Measurements from ENCODE around the gene MAST4. TPM values are rescaled to one million over a fixed set of nuclear protein-coding genes. Genes with fewer than 3 reads are reported as not detected.

Gene MAST4
- total and polyA plus RNA-seq, 2 donors, result 17.0 to 18.8 TPM

DNA sequence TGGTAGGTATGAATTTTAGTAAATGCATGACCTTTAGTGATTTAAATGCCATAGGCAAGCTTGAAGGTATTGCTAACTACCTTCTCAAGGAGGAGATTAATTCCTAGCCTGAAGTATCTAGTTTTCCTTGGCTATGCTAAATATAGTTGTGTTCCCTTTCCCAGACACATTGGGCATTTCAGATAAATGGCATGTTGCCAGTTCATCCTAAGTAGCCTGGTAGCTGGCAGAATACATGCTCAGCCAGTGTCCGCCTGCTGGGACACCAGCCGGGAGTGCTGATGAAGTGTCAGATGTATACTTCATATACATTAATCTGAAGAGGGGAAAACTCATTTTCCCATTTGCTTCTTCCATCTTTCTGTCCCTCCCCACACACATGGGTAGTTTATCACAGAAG, 196.9 kb downstream of the MAST4 start:
- WGBS, result 99% methylated on average over 2 of the region's 2 CpGs

DNA sequence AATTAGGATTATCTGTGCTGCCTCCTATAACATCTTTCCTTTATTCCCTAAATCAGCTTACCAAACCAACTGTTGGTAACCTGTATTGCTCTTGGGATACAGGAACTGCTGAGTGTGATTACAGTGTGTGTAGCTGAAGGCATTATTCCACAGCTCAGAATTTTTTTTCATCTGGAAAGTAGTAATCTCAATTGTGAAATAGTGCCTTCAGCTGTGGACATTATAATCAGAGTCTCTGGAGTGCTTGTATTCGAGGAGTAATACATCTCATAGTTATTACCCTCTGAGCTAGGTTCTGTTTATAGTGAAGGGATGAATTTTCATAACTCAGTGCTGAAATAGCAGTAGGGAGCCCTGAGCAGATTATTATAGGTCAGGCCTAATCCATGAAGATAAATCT, 199.5 kb downstream of the MAST4 start:
- no peak overlapping the region for H3K4me3 ChIP-seq (ENCODE audit: low read length in 2 of 2)
- no peak overlapping the region for H3K27ac ChIP-seq (ENCODE audit: low read depth in 1 of 2, low read length in 1 of 2)
- no peaks in the 10 kb centered on the region for H3K36me3 ChIP-seq (ENCODE audit: control insufficient read depth in 2 of 2, insufficient read depth in 2 of 2, low read length in 1 of 2)
- DNase-seq (ENCODE audit: low read depth in 6 of 9, low spot score in 9 of 9), result no peak
- no peaks in the 10 kb centered on the region for H3K27me3 ChIP-seq (ENCODE audit: control insufficient read depth in 2 of 2, insufficient read depth in 1 of 2, low read length in 1 of 2)
- 93% methylated on average over 1 of the region's 1 CpG for WGBS
- H3K9me3 ChIP-seq (ENCODE audit: control insufficient read depth in 2 of 2, insufficient read depth in 1 of 2, low read length in 1 of 2), result no peaks in the 10 kb centered on the region
- H3K4me1 ChIP-seq (ENCODE audit: control insufficient read depth in 2 of 2, insufficient read depth in 2 of 2, low read length in 2 of 2), result no peaks in the 10 kb centered on the region

More for the DNA sequence above, 196.9 kb downstream of the MAST4 start:
- no peaks in the 10 kb centered on the region for H3K4me1 ChIP-seq (ENCODE audit: control insufficient read depth in 2 of 2, insufficient read depth in 2 of 2, low read length in 2 of 2)
- H3K27me3 ChIP-seq (ENCODE audit: control insufficient read depth in 2 of 2, insufficient read depth in 1 of 2, low read length in 1 of 2), result no peaks in the 10 kb centered on the region
- no peaks in the 10 kb centered on the region for H3K9me3 ChIP-seq (ENCODE audit: control insufficient read depth in 2 of 2, insufficient read depth in 1 of 2, low read length in 1 of 2)
- no peak overlapping the region for H3K27ac ChIP-seq (ENCODE audit: low read depth in 1 of 2, low read length in 1 of 2)
- H3K36me3 ChIP-seq (ENCODE audit: control insufficient read depth in 2 of 2, insufficient read depth in 2 of 2, low read length in 1 of 2), result no peaks in the 10 kb centered on the region
- no peak overlapping the region for H3K4me3 ChIP-seq (ENCODE audit: low read length in 2 of 2)
- DNase-seq (ENCODE audit: low read depth in 6 of 9, low spot score in 9 of 9), result no peak

DNA sequence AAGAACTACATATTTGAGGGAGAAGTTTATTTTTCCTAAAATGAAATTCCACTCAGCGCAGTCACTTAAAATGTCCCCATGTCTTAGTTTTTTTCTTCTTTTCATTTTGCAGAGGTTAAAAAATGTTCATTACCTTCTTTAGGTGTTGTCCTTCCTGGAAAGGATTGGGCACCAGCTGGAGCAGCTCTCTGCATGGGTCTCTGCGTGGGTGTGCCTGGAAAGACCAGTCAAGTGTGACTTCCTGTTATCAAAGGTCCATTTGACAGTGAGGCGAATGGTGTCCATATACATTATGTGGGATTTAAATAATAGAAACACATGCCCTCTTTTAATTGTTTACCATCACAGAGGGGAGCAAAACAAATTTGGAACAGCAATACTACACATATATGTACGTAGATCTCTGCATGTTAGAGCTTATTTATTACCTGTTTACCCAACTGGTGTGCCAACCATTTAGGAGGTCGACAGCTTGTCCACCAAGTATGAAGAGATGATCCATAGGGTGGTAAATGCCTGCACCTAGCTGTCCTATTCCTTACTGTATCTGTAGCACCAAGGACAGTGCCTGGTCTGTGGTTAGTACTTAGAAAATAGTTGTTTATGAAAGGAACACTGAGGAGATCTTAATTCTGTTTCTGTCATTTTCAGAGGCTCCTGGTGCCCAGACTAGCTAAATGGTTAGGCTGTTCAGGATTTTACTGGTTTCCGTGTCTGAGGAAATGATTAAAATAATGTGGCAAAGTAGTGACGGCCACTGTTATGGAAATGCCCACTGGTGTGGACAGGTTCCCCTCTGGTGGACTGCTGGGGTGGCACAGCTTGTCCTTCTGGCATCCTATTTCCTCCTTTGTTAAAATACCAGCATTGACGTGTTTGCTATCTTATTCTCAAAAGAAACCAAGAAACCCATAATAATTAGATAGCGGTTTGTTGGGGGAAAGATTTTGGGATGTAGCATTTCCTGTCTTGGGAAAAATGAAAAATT, 200.4 kb downstream of the MAST4 start:
- 95% methylated on average over 9 of the region's 9 CpGs for WGBS
- Histone ChIP-seq H3K27ac (ENCODE audit: low read depth in 1 of 2, low read length in 1 of 2) (no peak overlapping the region), H3K27me3 (ENCODE audit: control insufficient read depth in 2 of 2, insufficient read depth in 1 of 2, low read length in 1 of 2) (no peaks in the 10 kb centered on the region), H3K9me3 (ENCODE audit: control insufficient read depth in 2 of 2, insufficient read depth in 1 of 2, low read length in 1 of 2) (no peaks in the 10 kb centered on the region), H3K4me1 (ENCODE audit: control insufficient read depth in 2 of 2, insufficient read depth in 2 of 2, low read length in 2 of 2) (no peaks in the 10 kb centered on the region), H3K4me3 (ENCODE audit: low read length in 2 of 2) (no peak overlapping the region), H3K36me3 (ENCODE audit: control insufficient read depth in 2 of 2, insufficient read depth in 2 of 2, low read length in 1 of 2) (no peaks in the 10 kb centered on the region)
- no peak for DNase-seq (ENCODE audit: low read depth in 6 of 9, low spot score in 9 of 9)

DNA sequence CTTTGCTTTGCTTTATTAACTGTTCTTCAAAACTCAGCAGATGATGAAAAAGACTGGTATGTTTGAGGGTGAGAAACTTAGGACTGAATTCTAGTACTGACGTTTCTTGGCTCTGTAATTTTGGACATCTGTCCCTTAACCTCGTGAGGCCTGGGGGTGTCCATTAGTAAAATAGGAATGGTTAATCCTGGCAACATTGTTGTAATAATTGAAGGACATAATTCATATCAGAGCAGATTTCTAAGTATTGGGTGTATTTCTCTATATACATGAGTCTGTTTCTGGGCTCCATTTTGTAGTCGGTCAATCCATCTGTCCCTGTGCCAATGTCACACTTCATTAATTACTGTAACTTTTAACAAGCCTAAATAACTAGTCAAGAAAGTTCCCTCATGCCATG, 206.7 kb downstream of the MAST4 start:
- no peaks in the 10 kb centered on the region for H3K4me1 ChIP-seq (ENCODE audit: control insufficient read depth in 2 of 2, insufficient read depth in 2 of 2, low read length in 2 of 2)
- no peaks in the 10 kb centered on the region for H3K9me3 ChIP-seq (ENCODE audit: control insufficient read depth in 2 of 2, insufficient read depth in 1 of 2, low read length in 1 of 2)
- no peaks in the 10 kb centered on the region for H3K36me3 ChIP-seq (ENCODE audit: control insufficient read depth in 2 of 2, insufficient read depth in 2 of 2, low read length in 1 of 2)
- DNase-seq (ENCODE audit: low read depth in 6 of 9, low spot score in 9 of 9), result no peak
- H3K4me3 ChIP-seq (ENCODE audit: low read length in 2 of 2), result no peak overlapping the region
- WGBS, result 96% methylated on average over 3 of the region's 3 CpGs
- no peak overlapping the region for H3K27ac ChIP-seq (ENCODE audit: low read depth in 1 of 2, low read length in 1 of 2)
- no peaks in the 10 kb centered on the region for H3K27me3 ChIP-seq (ENCODE audit: control insufficient read depth in 2 of 2, insufficient read depth in 1 of 2, low read length in 1 of 2)

DNA sequence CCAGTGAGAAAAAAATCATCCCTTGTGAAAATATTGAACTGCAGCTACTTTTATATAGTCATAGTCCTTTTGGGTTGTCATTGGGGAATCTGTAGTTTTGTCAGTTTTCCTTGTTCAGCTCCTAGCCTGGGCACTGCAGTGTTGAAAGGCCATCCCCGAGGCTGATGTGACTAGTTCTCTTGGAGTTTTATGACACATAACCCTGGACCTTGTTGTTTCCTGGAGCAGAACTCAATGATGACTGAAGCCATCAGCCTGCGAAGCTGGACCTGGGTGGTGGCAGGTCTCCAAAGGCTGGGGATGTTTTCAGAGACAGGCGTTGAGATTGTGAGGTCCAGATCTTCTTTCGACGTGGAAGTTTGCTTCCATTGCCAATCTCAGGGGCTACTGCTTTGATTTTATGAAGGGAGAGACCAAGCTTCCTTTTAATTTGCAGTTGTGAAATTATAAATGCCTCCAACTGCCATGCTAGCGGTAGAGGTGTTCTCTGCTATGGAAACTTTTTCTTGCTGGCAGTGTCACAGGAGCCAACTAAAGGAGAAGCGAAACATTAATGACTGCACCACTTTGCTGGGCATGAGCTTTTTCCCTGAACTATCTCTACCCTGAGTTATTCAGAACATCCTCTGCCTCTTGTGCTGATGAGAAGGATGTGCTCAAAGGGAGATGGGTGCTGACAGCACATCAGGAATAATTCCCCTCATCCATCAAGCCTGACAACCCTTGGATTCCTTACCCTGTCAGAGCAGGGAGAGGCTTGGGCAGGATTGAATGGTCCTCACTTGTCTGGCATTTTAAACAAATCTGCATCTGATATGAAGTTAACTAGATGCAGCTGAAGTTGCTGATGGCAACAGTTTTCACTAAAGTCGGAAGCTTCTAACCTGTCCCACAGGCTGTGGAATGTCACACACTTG, 209.6 kb downstream of the MAST4 start:
- H3K9me3 ChIP-seq (ENCODE audit: control insufficient read depth in 2 of 2, insufficient read depth in 1 of 2, low read length in 1 of 2), result no peaks in the 10 kb centered on the region
- DNase-seq (ENCODE audit: low read depth in 6 of 9, low spot score in 9 of 9), result no peak
- WGBS, result 95% methylated on average over 8 of the region's 8 CpGs
- H3K27ac ChIP-seq (ENCODE audit: low read depth in 1 of 2, low read length in 1 of 2), result no peak overlapping the region
- H3K4me1 ChIP-seq (ENCODE audit: control insufficient read depth in 2 of 2, insufficient read depth in 2 of 2, low read length in 2 of 2), result no peaks in the 10 kb centered on the region
- no peak overlapping the region for H3K4me3 ChIP-seq (ENCODE audit: low read length in 2 of 2)
- no peaks in the 10 kb centered on the region for H3K36me3 ChIP-seq (ENCODE audit: control insufficient read depth in 2 of 2, insufficient read depth in 2 of 2, low read length in 1 of 2)
- no peaks in the 10 kb centered on the region for H3K27me3 ChIP-seq (ENCODE audit: control insufficient read depth in 2 of 2, insufficient read depth in 1 of 2, low read length in 1 of 2)

DNA sequence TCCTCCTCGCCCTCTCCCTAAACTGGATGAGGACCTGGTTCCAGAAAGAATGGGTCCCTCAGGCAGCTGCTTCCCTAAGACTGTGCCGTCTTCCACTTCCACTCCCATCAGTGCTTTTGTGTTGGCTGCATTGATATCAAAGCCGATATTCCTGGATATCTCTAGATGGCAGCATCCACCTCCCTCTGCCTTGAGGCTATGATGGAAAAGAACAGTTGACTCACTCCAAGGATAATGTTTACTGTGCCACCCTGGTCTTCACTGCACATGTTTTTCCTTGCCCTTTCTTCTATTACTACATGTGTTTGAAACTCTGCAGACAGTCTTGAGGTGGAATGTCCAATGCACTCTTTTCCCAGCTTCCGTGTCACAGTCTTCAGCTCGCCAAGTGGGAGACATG, 211.6 kb downstream of the MAST4 start:
- whole genome bisulfite sequencing, result 93% methylated on average over 5 of the region's 5 CpGs
- Histone ChIP-seq H3K36me3 (ENCODE audit: control insufficient read depth in 2 of 2, insufficient read depth in 2 of 2, low read length in 1 of 2) (no peaks in the 10 kb centered on the region), H3K9me3 (ENCODE audit: control insufficient read depth in 2 of 2, insufficient read depth in 1 of 2, low read length in 1 of 2) (no peaks in the 10 kb centered on the region), H3K4me3 (ENCODE audit: low read length in 2 of 2) (no peak overlapping the region), H3K4me1 (ENCODE audit: control insufficient read depth in 2 of 2, insufficient read depth in 2 of 2, low read length in 2 of 2) (no peaks in the 10 kb centered on the region), H3K27me3 (ENCODE audit: control insufficient read depth in 2 of 2, insufficient read depth in 1 of 2, low read length in 1 of 2) (no peaks in the 10 kb centered on the region), H3K27ac (ENCODE audit: low read depth in 1 of 2, low read length in 1 of 2) (no peak overlapping the region)
- DNase-seq (ENCODE audit: low read depth in 6 of 9, low spot score in 9 of 9), result no peak

DNA sequence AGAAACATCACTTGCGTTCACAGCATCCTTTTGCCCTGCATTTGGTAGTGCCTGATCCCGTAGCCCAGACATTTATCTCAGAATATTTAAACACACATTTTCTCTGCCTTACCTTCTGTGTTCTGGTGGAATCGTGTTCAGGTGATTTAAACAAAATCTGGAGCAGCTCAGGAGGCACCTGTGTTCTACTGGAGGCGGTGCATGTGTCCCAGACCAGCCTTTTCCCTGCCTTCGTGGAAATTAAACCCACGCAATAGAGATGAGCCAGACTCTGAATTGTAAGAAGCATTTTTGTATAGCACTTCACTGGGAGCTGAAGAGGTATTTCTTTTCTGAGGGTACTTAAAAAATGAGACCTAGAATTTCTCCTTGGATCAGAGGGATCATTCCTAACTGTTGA, 212.5 kb downstream of the MAST4 start:
- Histone ChIP-seq H3K4me1 (ENCODE audit: control insufficient read depth in 2 of 2, insufficient read depth in 2 of 2, low read length in 2 of 2) (no peaks in the 10 kb centered on the region), H3K27me3 (ENCODE audit: control insufficient read depth in 2 of 2, insufficient read depth in 1 of 2, low read length in 1 of 2) (no peaks in the 10 kb centered on the region), H3K9me3 (ENCODE audit: control insufficient read depth in 2 of 2, insufficient read depth in 1 of 2, low read length in 1 of 2) (no peaks in the 10 kb centered on the region), H3K36me3 (ENCODE audit: control insufficient read depth in 2 of 2, insufficient read depth in 2 of 2, low read length in 1 of 2) (no peaks in the 10 kb centered on the region), H3K27ac (ENCODE audit: low read depth in 1 of 2, low read length in 1 of 2) (no peak overlapping the region), H3K4me3 (ENCODE audit: low read length in 2 of 2) (no peak overlapping the region)
- DNase-seq (ENCODE audit: low read depth in 6 of 9, low spot score in 9 of 9), result no peak
- 97% methylated on average over 6 of the region's 6 CpGs for WGBS

DNA sequence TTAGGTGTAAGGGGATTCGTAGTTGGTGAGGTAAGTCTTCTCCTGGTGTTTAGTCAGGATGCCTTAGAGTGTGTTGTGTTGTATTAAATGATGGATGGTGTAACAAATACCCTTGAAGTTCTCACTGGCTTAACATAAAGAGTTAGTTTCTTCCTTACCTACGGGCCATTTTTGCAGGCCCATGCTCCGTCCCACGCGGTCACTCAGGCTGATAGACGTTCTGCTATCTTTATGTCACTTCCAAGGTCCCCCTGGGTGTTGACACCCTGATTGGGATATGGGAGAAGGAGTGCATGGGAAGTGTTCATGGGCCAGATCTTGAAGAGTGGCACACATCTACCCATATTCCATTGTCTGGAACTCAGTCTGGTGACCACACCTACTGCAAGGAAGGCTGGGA, 214.0 kb downstream of the MAST4 start:
- no peak for DNase-seq (ENCODE audit: low read depth in 6 of 9, low spot score in 9 of 9)
- Histone ChIP-seq H3K27me3 (ENCODE audit: control insufficient read depth in 2 of 2, insufficient read depth in 1 of 2, low read length in 1 of 2) (no peaks in the 10 kb centered on the region), H3K4me3 (ENCODE audit: low read length in 2 of 2) (no peak overlapping the region), H3K36me3 (ENCODE audit: control insufficient read depth in 2 of 2, insufficient read depth in 2 of 2, low read length in 1 of 2) (no peaks in the 10 kb centered on the region), H3K9me3 (ENCODE audit: control insufficient read depth in 2 of 2, insufficient read depth in 1 of 2, low read length in 1 of 2) (no peaks in the 10 kb centered on the region), H3K4me1 (ENCODE audit: control insufficient read depth in 2 of 2, insufficient read depth in 2 of 2, low read length in 2 of 2) (no peaks in the 10 kb centered on the region), H3K27ac (ENCODE audit: low read depth in 1 of 2, low read length in 1 of 2) (no peak overlapping the region)
- WGBS, result 98% methylated on average over 6 of the region's 6 CpGs

DNA sequence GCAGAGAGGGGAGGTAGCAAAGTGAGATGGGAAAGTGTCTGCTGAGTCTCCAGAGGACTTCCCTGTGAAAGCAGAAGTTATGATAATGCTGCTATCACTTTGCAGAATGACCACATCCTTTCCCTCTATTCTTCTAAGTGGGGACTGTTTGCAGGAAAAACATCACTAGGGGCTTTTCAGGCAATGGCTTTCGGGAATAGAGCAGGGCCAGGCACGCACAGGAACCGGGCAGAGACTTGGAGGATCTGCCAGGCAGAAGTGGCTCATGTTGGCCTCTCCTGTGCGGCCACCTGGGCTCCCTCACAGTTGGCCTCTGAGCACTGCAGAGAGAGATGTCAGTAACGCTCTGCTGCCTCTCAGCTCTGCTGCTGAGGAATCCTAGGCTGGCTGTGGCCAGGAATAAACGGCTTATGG, 214.7 kb downstream of the MAST4 start:
- WGBS, result 75% methylated on average over 6 of the region's 6 CpGs
- H3K36me3 ChIP-seq (ENCODE audit: control insufficient read depth in 2 of 2, insufficient read depth in 2 of 2, low read length in 1 of 2), result no peaks in the 10 kb centered on the region
- no peak overlapping the region for H3K4me3 ChIP-seq (ENCODE audit: low read length in 2 of 2)
- H3K27me3 ChIP-seq (ENCODE audit: control insufficient read depth in 2 of 2, insufficient read depth in 1 of 2, low read length in 1 of 2), result no peaks in the 10 kb centered on the region
- H3K27ac ChIP-seq (ENCODE audit: low read depth in 1 of 2, low read length in 1 of 2), result no peak overlapping the region
- no peaks in the 10 kb centered on the region for H3K4me1 ChIP-seq (ENCODE audit: control insufficient read depth in 2 of 2, insufficient read depth in 2 of 2, low read length in 2 of 2)
- H3K9me3 ChIP-seq (ENCODE audit: control insufficient read depth in 2 of 2, insufficient read depth in 1 of 2, low read length in 1 of 2), result no peaks in the 10 kb centered on the region
- DNase-seq (ENCODE audit: low read depth in 6 of 9, low spot score in 9 of 9), result no peak
